GM23338 (cell line): ENCODE data around the gene CACNA1G. TPM values are rescaled to one million over a fixed set of nuclear protein-coding genes. Genes with fewer than 3 reads are reported as not detected.

Experiments used
- ATAC-seq: fragments of 200-7000 bp; cut with Tn5 transposase; 3 replicates; pipeline ENCODE4 v1.9.1; 2020
- DNase-seq: peaks from one replicate; pipeline ENCODE4 v3.0.0-alpha.2; 2015; ENCODE audit warnings: low spot score
- H2AFZ ChIP-seq: fragments of 200-600 bp; sonication (generic); 2 replicates; pipeline ENCODE4 v1.8.0; 2016; ENCODE audit warnings: antibody characterized with exemption, mild to moderate bottlenecking, moderate library complexity
- H3F3A ChIP-seq: fragments of 200-600 bp; sonication (generic); replicated peaks from 2 replicates; pipeline ENCODE4 v1.8.0; 2017; ENCODE audit warnings: antibody characterized with exemption, mixed run types, low read depth
- H3K27ac ChIP-seq: fragments of 200-600 bp; sonication (generic); 2 replicates; pipeline ENCODE4 v1.6.1; 2016; ENCODE audit warnings: low read depth
- H3K27me3 ChIP-seq: fragments of 200-600 bp; sonication (generic); 2 replicates; pipeline ENCODE4 v1.8.0; 2016; ENCODE audit warnings: mild to moderate bottlenecking, mixed run types, moderate library complexity; ENCODE audit not compliant: insufficient read depth
- H3K36me3 ChIP-seq: fragments of 200-600 bp; sonication (generic); 2 replicates; pipeline ENCODE4 v1.8.0; 2016; ENCODE audit warnings: mild to moderate bottlenecking; ENCODE audit not compliant: insufficient read depth
- H3K4me1 ChIP-seq: fragments of 200-600 bp; sonication (generic); 2 replicates; pipeline ENCODE4 v1.8.0; 2016; ENCODE audit warnings: mild to moderate bottlenecking, moderate library complexity; ENCODE audit not compliant: insufficient read depth
- H3K4me2 ChIP-seq: fragments of 200-600 bp; sonication (generic); 2 replicates; pipeline ENCODE4 v1.7.1; 2017; ENCODE audit warnings: mixed run types
- H3K4me3 ChIP-seq: fragments of 200-600 bp; sonication (generic); 2 replicates; pipeline ENCODE4 v1.6.1; 2016; ENCODE audit warnings: mixed run types
- H3K79me2 ChIP-seq: fragments of 200-600 bp; sonication (generic); replicated peaks from 2 replicates; pipeline ENCODE4 v1.8.0; 2017; ENCODE audit warnings: mild to moderate bottlenecking; ENCODE audit not compliant: insufficient read depth
- H3K9me2 ChIP-seq: fragments of 200-600 bp; sonication (generic); 2 replicates; pipeline ENCODE4 v1.8.0; 2017; ENCODE audit not compliant: insufficient read depth
- H4K20me1 ChIP-seq: fragments of 200-600 bp; sonication (generic); replicated peaks from 2 replicates; pipeline ENCODE4 v1.8.0; 2017; ENCODE audit warnings: mild to moderate bottlenecking; ENCODE audit not compliant: insufficient read depth
- H3K27ac Mint-ChIP-seq: 2 replicates; pipeline ENCODE4 v1.8.0; 2020; ENCODE audit warnings: inconsistent platforms, mild to moderate bottlenecking, moderate library complexity, mixed read lengths
- H3K27me3 Mint-ChIP-seq: 3 replicates; pipeline ENCODE4 v1.8.0; 2022; ENCODE audit warnings: low read depth, mild to moderate bottlenecking, moderate library complexity, mixed read lengths, inconsistent platforms; ENCODE audit not compliant: insufficient read depth, poor library complexity
- H3K36me3 Mint-ChIP-seq: 3 replicates; pipeline ENCODE4 v1.8.0; 2021; ENCODE audit warnings: low read depth, mild to moderate bottlenecking, inconsistent platforms, moderate library complexity, mixed read lengths
- H3K4me1 Mint-ChIP-seq: 3 replicates; pipeline ENCODE4 v1.8.0; 2020; ENCODE audit warnings: mild to moderate bottlenecking, inconsistent platforms, mixed read lengths
- H3K4me3 Mint-ChIP-seq: 3 replicates; pipeline ENCODE4 v1.8.0; 2021; ENCODE audit warnings: moderate library complexity, mild to moderate bottlenecking, inconsistent platforms, mixed read lengths
- H3K9me3 Mint-ChIP-seq: 3 replicates; pipeline ENCODE4 v1.8.0; 2020; ENCODE audit warnings: moderate library complexity, mild to moderate bottlenecking, inconsistent platforms, mixed read lengths
- CREB1 ChIP-seq: fragments of 250-450 bp; sonication (Bioruptor Pico); IDR thresholded peaks from 2 replicates; pipeline ENCODE4 v1.5.0; 2020; ENCODE audit warnings: low read depth, mild to moderate bottlenecking, moderate library complexity
- ETS1 ChIP-seq: IDR thresholded peaks from 2 replicates; pipeline ENCODE4 v1.6.1; 2016; ENCODE audit warnings: antibody characterized with exemption
- EZH2phosphoT487 ChIP-seq: fragments of 200-600 bp; sonication (generic); IDR thresholded peaks from one replicate; pipeline ENCODE4 v1.8.1; 2018; ENCODE audit warnings: antibody characterized with exemption; ENCODE audit not compliant: unreplicated experiment
- NANOG ChIP-seq: IDR thresholded peaks from 2 replicates; pipeline ENCODE4 v1.6.1; 2016; ENCODE audit warnings: antibody characterized with exemption, borderline replicate concordance
- POLR2AphosphoS5 ChIP-seq: IDR thresholded peaks from 2 replicates; pipeline ENCODE4 v1.6.1; 2016; ENCODE audit warnings: antibody characterized with exemption, low read depth
- REST ChIP-seq: IDR thresholded peaks from one replicate; pipeline ENCODE4 v1.6.1; 2018; ENCODE audit warnings: antibody characterized with exemption; ENCODE audit not compliant: unreplicated experiment
- ZNF114 ChIP-seq: fragments of 250-450 bp; sonication (Bioruptor Pico); IDR thresholded peaks from 2 replicates; pipeline ENCODE4 v1.5.0; 2020; ENCODE audit warnings: mild to moderate bottlenecking, moderate library complexity
- polyA plus RNA-seq: library from polyadenylated mRNA; unstranded; fragments of >200 nt; fragmentation: Nextera tagmentation; extraction: Ambion mirVana; gene quantifications from 2 replicates; pipeline ENCODE4 v1.2.1, GENCODE V29; 2016
- total RNA-seq: library from RNA; depleted of rRNA; stranded (reverse); fragments of >200 nt; shearing (Covaris generic); gene quantifications from 2 replicates; pipeline ENCODE4 v1.2.3, GENCODE V29; 2014
- TF ChIP-seq, protein P1 (sequence below): fragments of 250-450 bp; sonication (Bioruptor Pico); IDR thresholded peaks from 2 replicates; pipeline ENCODE4 v1.5.0; 2020; ENCODE audit warnings: mild to moderate bottlenecking, moderate library complexity
- TF ChIP-seq, protein P2 (sequence below), 2 experiments: fragments of 200-600 bp in 1 of 2; sonication (generic) in 1 of 2; conservative IDR thresholded peaks; 2 replicates each; pipeline versions ENCODE4 v1.5.1 to v1.6.1; 2016 to 2017; ENCODE audit warnings: antibody characterized with exemption in 2 of 2, low read depth in 2 of 2, mild to moderate bottlenecking in 2 of 2, moderate library complexity in 1 of 2

CACNA1G gene
- total and polyA plus RNA-seq, 2 experiments from 2014 or later, result 1.4 to 5.1 TPM

GRCh38 chr17:50536683-50537646, 23.6 kb upstream of the CACNA1G start (continued):
- TF ChIP-seq, protein P1, sequence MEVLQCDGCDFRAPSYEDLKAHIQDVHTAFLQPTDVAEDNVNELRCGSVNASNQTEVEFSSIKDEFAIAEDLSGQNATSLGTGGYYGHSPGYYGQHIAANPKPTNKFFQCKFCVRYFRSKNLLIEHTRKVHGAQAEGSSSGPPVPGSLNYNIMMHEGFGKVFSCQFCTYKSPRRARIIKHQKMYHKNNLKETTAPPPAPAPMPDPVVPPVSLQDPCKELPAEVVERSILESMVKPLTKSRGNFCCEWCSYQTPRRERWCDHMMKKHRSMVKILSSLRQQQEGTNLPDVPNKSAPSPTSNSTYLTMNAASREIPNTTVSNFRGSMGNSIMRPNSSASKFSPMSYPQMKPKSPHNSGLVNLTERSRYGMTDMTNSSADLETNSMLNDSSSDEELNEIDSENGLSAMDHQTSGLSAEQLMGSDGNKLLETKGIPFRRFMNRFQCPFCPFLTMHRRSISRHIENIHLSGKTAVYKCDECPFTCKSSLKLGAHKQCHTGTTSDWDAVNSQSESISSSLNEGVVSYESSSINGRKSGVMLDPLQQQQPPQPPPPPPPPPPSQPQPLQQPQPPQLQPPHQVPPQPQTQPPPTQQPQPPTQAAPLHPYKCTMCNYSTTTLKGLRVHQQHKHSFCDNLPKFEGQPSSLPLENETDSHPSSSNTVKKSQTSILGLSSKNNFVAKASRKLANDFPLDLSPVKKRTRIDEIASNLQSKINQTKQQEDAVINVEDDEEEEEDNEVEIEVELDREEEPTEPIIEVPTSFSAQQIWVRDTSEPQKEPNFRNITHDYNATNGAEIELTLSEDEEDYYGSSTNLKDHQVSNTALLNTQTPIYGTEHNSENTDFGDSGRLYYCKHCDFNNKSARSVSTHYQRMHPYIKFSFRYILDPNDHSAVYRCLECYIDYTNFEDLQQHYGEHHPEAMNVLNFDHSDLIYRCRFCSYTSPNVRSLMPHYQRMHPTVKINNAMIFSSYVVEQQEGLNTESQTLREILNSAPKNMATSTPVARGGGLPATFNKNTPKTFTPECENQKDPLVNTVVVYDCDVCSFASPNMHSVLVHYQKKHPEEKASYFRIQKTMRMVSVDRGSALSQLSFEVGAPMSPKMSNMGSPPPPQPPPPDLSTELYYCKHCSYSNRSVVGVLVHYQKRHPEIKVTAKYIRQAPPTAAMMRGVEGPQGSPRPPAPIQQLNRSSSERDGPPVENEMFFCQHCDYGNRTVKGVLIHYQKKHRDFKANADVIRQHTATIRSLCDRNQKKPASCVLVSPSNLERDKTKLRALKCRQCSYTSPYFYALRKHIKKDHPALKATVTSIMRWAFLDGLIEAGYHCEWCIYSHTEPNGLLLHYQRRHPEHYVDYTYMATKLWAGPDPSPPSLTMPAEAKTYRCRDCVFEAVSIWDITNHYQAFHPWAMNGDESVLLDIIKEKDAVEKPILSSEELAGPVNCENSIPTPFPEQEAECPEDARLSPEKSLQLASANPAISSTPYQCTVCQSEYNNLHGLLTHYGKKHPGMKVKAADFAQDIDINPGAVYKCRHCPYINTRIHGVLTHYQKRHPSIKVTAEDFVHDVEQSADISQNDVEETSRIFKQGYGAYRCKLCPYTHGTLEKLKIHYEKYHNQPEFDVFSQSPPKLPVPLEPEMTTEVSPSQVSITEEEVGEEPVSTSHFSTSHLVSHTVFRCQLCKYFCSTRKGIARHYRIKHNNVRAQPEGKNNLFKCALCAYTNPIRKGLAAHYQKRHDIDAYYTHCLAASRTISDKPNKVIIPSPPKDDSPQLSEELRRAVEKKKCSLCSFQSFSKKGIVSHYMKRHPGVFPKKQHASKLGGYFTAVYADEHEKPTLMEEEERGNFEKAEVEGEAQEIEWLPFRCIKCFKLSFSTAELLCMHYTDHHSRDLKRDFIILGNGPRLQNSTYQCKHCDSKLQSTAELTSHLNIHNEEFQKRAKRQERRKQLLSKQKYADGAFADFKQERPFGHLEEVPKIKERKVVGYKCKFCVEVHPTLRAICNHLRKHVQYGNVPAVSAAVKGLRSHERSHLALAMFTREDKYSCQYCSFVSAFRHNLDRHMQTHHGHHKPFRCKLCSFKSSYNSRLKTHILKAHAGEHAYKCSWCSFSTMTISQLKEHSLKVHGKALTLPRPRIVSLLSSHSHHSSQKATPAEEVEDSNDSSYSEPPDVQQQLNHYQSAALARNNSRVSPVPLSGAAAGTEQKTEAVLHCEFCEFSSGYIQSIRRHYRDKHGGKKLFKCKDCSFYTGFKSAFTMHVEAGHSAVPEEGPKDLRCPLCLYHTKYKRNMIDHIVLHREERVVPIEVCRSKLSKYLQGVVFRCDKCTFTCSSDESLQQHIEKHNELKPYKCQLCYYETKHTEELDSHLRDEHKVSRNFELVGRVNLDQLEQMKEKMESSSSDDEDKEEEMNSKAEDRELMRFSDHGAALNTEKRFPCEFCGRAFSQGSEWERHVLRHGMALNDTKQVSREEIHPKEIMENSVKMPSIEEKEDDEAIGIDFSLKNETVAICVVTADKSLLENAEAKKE (CRISPR knock-in tag), result no peak
- TF ChIP-seq EZH2phosphoT487, result no peak
- TF ChIP-seq POLR2AphosphoS5, result no peak
- TF ChIP-seq NANOG, result no peak
- TF ChIP-seq ZNF114 (CRISPR knock-in tag), result no peak

GRCh38 chr17:50537721-50538548, 22.6 kb upstream of the CACNA1G start:
- Histone ChIP-seq H3K4me3 (no peak overlapping the region), H3K27ac (no peak overlapping the region), H3K4me1 (peaks cover 21% of the 10 kb centered on the region; the same call in 1 of the 2 replicates), H3K27me3 (peaks cover 21% of the 10 kb centered on the region), H3F3A (0 out of 2 replicates have a peak, but pooled peaks cover 4% of the 10 kb centered on the region), H3K79me2 (no peaks in the 10 kb centered on the region), H2AFZ (no peak overlapping the region), H3K36me3 (no peaks in the 10 kb centered on the region), H3K4me2 (no peak overlapping the region), H4K20me1 (no peaks in the 10 kb centered on the region), H3K9me2 (no peaks in the 10 kb centered on the region)
- no peak overlapping the region for H3K27ac Mint-ChIP-seq
- peaks cover 22% of the 10 kb centered on the region for H3K27me3 Mint-ChIP-seq
- no peak for DNase-seq
- TF ChIP-seq CREB1 (CRISPR knock-in tag) (no peak), ZNF114 (CRISPR knock-in tag) (no peak), ETS1 (no peak), EZH2phosphoT487 (no peak), REST (no peak)
- TF ChIP-seq, protein P2, sequence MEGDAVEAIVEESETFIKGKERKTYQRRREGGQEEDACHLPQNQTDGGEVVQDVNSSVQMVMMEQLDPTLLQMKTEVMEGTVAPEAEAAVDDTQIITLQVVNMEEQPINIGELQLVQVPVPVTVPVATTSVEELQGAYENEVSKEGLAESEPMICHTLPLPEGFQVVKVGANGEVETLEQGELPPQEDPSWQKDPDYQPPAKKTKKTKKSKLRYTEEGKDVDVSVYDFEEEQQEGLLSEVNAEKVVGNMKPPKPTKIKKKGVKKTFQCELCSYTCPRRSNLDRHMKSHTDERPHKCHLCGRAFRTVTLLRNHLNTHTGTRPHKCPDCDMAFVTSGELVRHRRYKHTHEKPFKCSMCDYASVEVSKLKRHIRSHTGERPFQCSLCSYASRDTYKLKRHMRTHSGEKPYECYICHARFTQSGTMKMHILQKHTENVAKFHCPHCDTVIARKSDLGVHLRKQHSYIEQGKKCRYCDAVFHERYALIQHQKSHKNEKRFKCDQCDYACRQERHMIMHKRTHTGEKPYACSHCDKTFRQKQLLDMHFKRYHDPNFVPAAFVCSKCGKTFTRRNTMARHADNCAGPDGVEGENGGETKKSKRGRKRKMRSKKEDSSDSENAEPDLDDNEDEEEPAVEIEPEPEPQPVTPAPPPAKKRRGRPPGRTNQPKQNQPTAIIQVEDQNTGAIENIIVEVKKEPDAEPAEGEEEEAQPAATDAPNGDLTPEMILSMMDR (conservative IDR thresholded peaks at IDR 0.05; ENCODE audit: low read depth in 2 of 2), result no peak
- ATAC-seq, result no peak
- H3K4me3 Mint-ChIP-seq, result no peak overlapping the region
- H3K36me3 Mint-ChIP-seq, result peaks cover 8% of the 10 kb centered on the region; the same call in 2 of the 3 replicates
- H3K9me3 Mint-ChIP-seq, result no peaks in the 10 kb centered on the region; the same call in 2 of the 3 replicates
- H3K4me1 Mint-ChIP-seq, result peaks cover 35% of the 10 kb centered on the region
